Thyroid gland (tissue), 4 donors: Measurements from ENCODE around the gene PCBP3.

ENCODE experiments used
- CTCF ChIP-seq, 6 experiments: fragments of 200-600 bp in 3 of 6; fragments of 450-650 bp in 3 of 6; sonication (generic) in 3 of 6; IDR thresholded peaks; one replicate each; pipeline ENCODE4 v1.5.1; 2016 to 2019; ENCODE audit warnings: antibody characterized with exemption in 6 of 6, mild to moderate bottlenecking in 2 of 6, inconsistent platforms in 1 of 6, moderate library complexity in 1 of 6
- POLR2A ChIP-seq, 2 donors: fragments of 450-650 bp; IDR thresholded peaks; one replicate each; pipeline ENCODE4 v1.6.1; 2017; ENCODE audit warnings: antibody characterized with exemption in 2 of 2, mild to moderate bottlenecking in 2 of 2, moderate library complexity in 1 of 2

GRCh38 chr21:45990049-45990711 lies 346.7 kb downstream of the PCBP3 start:
- TF ChIP-seq CTCF (IDR thresholded peaks at IDR 0.05) (no peak), POLR2A (IDR thresholded peaks at IDR 0.05) (no peak)
